ENCODE results near the gene TEDC2. TPM values are rescaled to one million over a fixed set of nuclear protein-coding genes. Genes with fewer than 3 reads are reported as not detected.
A peak's percentile ranks its signal among the peaks of the same experiment; 100 is the strongest.

TEDC2 gene
- total RNA-seq, 1 donor from 2014 or later, result 2.5 TPM

DNA sequence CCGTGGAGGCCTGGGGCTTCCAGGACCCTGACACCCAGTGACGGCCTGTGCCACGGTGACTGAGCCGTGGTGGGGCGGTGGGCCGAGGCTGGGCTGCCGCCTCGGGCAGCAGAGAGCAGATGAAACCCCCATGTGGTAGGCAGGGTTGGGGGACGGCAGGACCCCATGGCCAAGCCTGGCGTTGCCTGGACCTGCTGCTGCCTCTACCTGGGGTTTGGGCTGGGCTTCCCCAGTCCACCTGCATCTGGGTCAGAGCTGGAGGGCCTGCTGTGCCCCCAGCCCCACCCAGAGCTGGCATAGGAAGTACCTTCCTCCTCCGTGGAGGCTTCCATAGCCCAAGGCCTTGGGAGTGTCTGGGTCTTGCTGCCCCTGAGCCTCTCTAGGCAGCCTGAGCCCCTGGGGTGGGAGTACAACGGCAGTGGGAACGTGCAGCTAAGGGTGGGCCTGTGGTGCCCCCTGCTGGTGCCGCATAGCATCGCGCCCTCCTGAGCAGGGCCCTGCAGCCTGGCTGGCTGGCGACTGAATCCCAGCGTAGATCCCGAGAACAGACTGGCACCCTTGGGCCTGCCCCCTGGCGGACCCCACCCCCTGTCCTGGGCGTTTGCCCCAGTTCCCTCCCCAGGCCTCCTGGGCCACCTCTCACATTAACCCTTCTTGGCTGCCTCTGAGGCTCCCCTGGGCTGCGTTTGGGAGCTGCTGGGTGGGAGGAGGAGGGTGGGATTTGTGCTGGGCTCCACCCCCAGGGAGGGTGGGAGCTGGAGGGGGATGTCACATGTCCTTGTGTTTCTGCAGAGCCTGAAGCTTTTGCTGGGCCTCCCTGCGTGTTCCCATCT lies 41.2 kb downstream of the TEDC2 start:
- intact Hi-C loops (cut with DNase I), result loop anchor here (5.0 kb wide), 1 partner anchor 74 kb away; the partner anchor contains the start of gene CCNF
- no peaks in the 10 kb centered on the region for H3K27me3 ChIP-seq
- no peaks in the 10 kb centered on the region for H3K9me3 ChIP-seq
- peaks cover 0 to 10% of the 10 kb centered on the region in 2 donors for H3K36me3 ChIP-seq
- peak overlapping the region; percentile 74 for H3K27ac ChIP-seq
- TF ChIP-seq POLR2A (IDR thresholded peaks at IDR 0.05) (no peak), POLR2AphosphoS5 (IDR thresholded peaks at IDR 0.05; ENCODE audit: insufficient read depth in 1 of 2, low read depth in 1 of 2) (peak; percentile 36 to 63)
- TF ChIP-seq, protein P1, sequence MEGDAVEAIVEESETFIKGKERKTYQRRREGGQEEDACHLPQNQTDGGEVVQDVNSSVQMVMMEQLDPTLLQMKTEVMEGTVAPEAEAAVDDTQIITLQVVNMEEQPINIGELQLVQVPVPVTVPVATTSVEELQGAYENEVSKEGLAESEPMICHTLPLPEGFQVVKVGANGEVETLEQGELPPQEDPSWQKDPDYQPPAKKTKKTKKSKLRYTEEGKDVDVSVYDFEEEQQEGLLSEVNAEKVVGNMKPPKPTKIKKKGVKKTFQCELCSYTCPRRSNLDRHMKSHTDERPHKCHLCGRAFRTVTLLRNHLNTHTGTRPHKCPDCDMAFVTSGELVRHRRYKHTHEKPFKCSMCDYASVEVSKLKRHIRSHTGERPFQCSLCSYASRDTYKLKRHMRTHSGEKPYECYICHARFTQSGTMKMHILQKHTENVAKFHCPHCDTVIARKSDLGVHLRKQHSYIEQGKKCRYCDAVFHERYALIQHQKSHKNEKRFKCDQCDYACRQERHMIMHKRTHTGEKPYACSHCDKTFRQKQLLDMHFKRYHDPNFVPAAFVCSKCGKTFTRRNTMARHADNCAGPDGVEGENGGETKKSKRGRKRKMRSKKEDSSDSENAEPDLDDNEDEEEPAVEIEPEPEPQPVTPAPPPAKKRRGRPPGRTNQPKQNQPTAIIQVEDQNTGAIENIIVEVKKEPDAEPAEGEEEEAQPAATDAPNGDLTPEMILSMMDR (IDR thresholded peaks at IDR 0.05), result peak; percentile 96 to 98 (median 98)
- H3K4me1 ChIP-seq, result peaks cover 62% of the 10 kb centered on the region
- DNase-seq (ENCODE audit: extremely low spot score in 2 of 2), result no peak
- H3K4me3 ChIP-seq, result peak overlapping the region; percentile 26 to 37

DNA sequence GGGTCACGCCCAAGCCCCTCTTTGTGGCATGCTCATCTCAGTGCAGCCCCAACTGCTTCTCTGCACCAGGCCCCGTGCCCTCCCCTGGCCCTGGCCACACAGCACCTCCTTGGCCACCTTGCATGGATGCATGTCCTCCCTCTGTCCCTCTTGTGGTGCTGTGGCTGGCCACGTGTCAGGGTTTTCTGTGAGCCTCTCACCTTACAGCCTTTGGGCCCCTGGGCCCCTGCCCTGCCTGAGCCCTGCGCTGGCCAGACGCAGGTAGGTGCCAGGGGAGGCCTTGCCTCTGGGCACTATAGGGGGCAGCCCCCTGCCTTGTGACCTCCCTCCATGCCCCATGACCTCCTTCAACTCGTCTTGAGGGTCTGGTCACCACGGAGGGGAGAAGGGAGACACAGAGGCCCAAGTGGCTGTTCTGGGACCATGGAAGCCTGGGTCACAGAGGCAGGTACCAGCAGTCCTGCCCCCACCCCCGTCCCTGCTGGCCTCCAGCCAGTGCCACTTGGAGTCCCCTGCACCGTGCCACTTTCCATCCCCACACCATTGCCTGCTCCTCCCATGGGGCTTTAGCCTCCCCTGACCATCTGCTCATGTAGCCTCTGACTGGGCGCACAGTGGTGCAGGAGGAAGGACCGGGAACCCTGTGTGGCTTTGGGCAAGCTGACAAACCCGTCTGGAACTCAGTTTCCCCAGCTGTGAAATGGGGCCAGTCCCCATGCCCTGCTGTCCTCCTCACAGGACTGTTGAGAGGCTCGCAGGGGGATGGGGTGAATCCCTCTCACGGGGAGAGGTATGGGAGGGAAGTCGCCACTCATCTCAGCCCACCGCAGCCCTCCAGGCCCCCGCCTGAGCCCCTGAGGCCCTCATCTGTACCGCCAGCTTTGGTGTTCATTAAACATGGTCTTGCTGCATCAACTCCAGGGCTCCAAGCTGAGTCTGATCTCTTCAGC lies 42.3 kb downstream of the TEDC2 start:
- Histone ChIP-seq H3K27ac (peak overlapping the region; percentile 74), H3K36me3 (peaks cover 0 to under 1% of the 10 kb centered on the region in 2 donors), H3K27me3 (no peaks in the 10 kb centered on the region), H3K4me3 (no peak overlapping the region), H3K4me1 (peaks cover 54% of the 10 kb centered on the region), H3K9me3 (no peaks in the 10 kb centered on the region)
- no peak for DNase-seq (ENCODE audit: extremely low spot score in 2 of 2)
- no peak for TF ChIP-seq POLR2A (IDR thresholded peaks at IDR 0.05)
- TF ChIP-seq, protein P1 (IDR thresholded peaks at IDR 0.05), result no peak
- no peak for TF ChIP-seq POLR2AphosphoS5 (IDR thresholded peaks at IDR 0.05; ENCODE audit: insufficient read depth in 1 of 2, low read depth in 1 of 2)
- intact Hi-C loops (cut with DNase I), result loop anchor here (5.0 kb wide), 1 partner anchor 75 kb away; the partner anchor contains the start of gene CCNF

DNA sequence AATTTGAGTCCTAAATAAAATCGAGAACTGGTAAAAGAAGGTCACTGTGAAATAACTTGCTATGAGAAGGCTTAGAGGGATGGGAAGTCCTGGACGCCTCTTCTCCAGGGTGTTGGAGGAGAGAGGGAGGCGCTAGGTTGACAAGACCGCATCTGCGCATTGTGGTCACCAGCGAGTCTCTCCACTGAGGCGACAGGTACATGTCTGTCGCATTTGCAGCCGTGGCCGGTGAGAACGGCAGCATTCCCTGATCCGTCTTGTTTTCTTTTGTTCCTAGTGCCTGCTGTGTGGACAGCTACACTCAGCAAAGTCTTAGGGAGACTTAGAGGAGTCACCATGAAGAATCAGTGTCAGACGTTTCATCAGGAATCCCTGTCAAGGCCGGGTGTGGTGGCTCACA lies 45.8 kb downstream of the TEDC2 start:
- H3K27ac ChIP-seq, result no peak overlapping the region
- intact Hi-C loops (cut with DNase I), result loop anchor here (2.0 kb wide), 1 partner anchor 165 kb away; the partner anchor contains the start of gene ABCA3
- H3K36me3 ChIP-seq, result no peaks in the 10 kb centered on the region
- no peak overlapping the region for H3K4me3 ChIP-seq
- H3K27me3 ChIP-seq, result no peaks in the 10 kb centered on the region
- H3K4me1 ChIP-seq, result peaks cover 23% of the 10 kb centered on the region
- DNase-seq (ENCODE audit: extremely low spot score in 2 of 2), result no peak
- TF ChIP-seq POLR2AphosphoS5 (IDR thresholded peaks at IDR 0.05; ENCODE audit: insufficient read depth in 1 of 2, low read depth in 1 of 2) (no peak), POLR2A (IDR thresholded peaks at IDR 0.05) (no peak)
- TF ChIP-seq, protein P1 (IDR thresholded peaks at IDR 0.05), result no peak
- H3K9me3 ChIP-seq, result no peaks in the 10 kb centered on the region

DNA sequence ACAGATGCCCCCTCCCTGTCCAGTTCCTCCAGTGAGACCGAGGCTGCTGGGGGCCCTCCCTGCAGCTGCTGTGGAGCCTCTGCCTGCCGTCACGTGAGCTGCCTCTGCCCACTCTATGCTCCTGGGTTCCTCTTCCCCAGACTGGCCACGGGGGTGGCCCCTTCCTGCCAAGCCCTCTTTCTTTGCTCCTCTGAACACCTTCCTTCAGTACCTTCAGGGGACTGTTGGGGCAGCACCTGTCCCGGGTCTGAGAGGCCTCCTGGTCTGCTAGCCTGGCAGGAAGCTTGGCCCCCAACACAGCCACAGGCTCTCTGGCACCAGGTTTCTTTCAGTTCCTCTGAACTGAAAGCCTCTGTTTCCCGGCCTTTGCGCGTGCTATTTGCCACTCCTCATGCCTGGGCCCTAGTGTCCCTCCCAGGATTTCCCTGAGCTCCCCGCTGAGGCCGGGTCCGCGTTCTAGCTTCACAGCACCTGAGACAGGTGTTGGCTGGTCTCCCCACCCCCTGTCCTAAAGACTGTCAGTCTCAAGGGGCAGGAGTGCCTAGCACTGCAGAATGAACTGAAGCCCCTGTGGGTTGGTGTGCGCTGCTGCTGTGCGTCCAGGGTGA lies 47.2 kb downstream of the TEDC2 start:
- intact Hi-C loops (cut with DNase I), result no loop called here
- Histone ChIP-seq H3K9me3 (no peaks in the 10 kb centered on the region), H3K4me1 (peaks cover 14% of the 10 kb centered on the region), H3K27me3 (no peaks in the 10 kb centered on the region), H3K4me3 (no peak overlapping the region), H3K36me3 (no peaks in the 10 kb centered on the region), H3K27ac (no peak overlapping the region)
- DNase-seq (ENCODE audit: extremely low spot score in 2 of 2), result no peak
- TF ChIP-seq, protein P1 (IDR thresholded peaks at IDR 0.05), result no peak
- TF ChIP-seq POLR2A (IDR thresholded peaks at IDR 0.05), result no peak
- no peak for TF ChIP-seq POLR2AphosphoS5 (IDR thresholded peaks at IDR 0.05; ENCODE audit: insufficient read depth in 1 of 2, low read depth in 1 of 2)

Data from vagina (tissue), 2 donors.